GM12878 (cell line): ENCODE measurements around the gene SRRM3. TPM values are rescaled to one million over a fixed set of nuclear protein-coding genes. Genes with fewer than 3 reads are reported as not detected.

Experiments used
- ATAC-seq: fragments of 200-7000 bp; cut with Tn5 transposase; 3 replicates; pipeline ENCODE4 v1.9.1; 2020; ENCODE audit warnings: mild to moderate bottlenecking, moderate library complexity
- BruUV-seq: library from RNA; stranded (reverse); fragments of 400-500 nt; replicated peaks from 2 replicates; lab custom pipeline; 2021; lab: Mats Ljungman, UMichigan
- CTCF ChIA-PET: fragments of 300-600 bp; sonication (Branson Sonifier 250); formaldehyde crosslinking; extraction: SDS; loops from one replicate; lab custom pipeline; 2021; ENCODE audit warnings: inconsistent platforms; lab: Yijun Ruan, JAX
- POLR2A ChIA-PET: fragments of 350-600 bp; formaldehyde crosslinking; extraction: SDS; loops from one replicate; lab custom pipeline; 2021; ENCODE audit warnings: inconsistent platforms; lab: Charles Lee
- RAD21 ChIA-PET: fragments of 300-600 bp; sonication (Branson Sonifier 250); formaldehyde crosslinking; loops from one replicate; lab custom pipeline; 2023; ENCODE audit warnings: antibody characterized with exemption; ENCODE audit not compliant: unreplicated experiment; lab: Charles Lee
- SMC1A ChIA-PET: fragments of 300-600 bp; sonication (Branson Sonifier 250); formaldehyde crosslinking; loops from one replicate; lab custom pipeline; 2023; ENCODE audit not compliant: unreplicated experiment, uncharacterized antibody; lab: Charles Lee
- DNase-seq: peaks from one replicate; pipeline ENCODE4 v3.0.0-alpha.2; 2011; ENCODE audit warnings: low read depth, low spot score
- FAIRE-seq: peaks from 3 replicates; lab custom pipeline; 2011; peaks lifted over from hg19 to GRCh38; lab: Jason Lieb, UNC
- H2AFZ ChIP-seq: 2 replicates; pipeline ENCODE4 v1.6.0; 2011; ENCODE audit warnings: low read depth, low read length, control low read depth; ENCODE audit not compliant: control insufficient read depth
- H3K27ac ChIP-seq: 2 replicates; pipeline ENCODE4 v1.5.1; 2011; ENCODE audit warnings: control low read depth; ENCODE audit not compliant: control insufficient read depth, insufficient read depth
- H3K27me3 ChIP-seq, 2 experiments: replicated peaks in 1 of 2; 2 replicates each; pipeline versions ENCODE4 v1.6.0 to v1.6.1; 2011; ENCODE audit warnings: low read length in 1 of 2; ENCODE audit not compliant: control insufficient read depth in 2 of 2, insufficient read depth in 2 of 2
- H3K36me3 ChIP-seq, 2 experiments: 2 replicates each; pipeline ENCODE4 v1.5.1; 2011; ENCODE audit warnings: low read length in 1 of 2; ENCODE audit not compliant: control insufficient read depth in 2 of 2, insufficient read depth in 2 of 2
- H3K4me1 ChIP-seq: 2 replicates; pipeline ENCODE4 v1.6.1; 2011; ENCODE audit warnings: mild to moderate bottlenecking, low read length, moderate library complexity, mixed read lengths; ENCODE audit not compliant: control insufficient read depth, insufficient read depth
- H3K4me2 ChIP-seq: 2 replicates; pipeline ENCODE4 v1.6.0; 2011; ENCODE audit warnings: control low read depth; ENCODE audit not compliant: control insufficient read depth, insufficient read depth
- H3K4me3 ChIP-seq: fragments of 200-600 bp; sonication (generic); 2 replicates; pipeline ENCODE4 v1.5.1; 2016
- H3K79me2 ChIP-seq: 2 replicates; pipeline ENCODE4 v1.6.0; 2011; ENCODE audit warnings: low read length; ENCODE audit not compliant: control insufficient read depth, insufficient read depth
- H3K9ac ChIP-seq: 2 replicates; pipeline ENCODE4 v1.8.0; 2011; ENCODE audit warnings: low read length, control low read depth, mixed read lengths; ENCODE audit not compliant: control insufficient read depth, insufficient read depth
- H3K9me3 ChIP-seq: replicated peaks from 3 replicates; pipeline ENCODE4 v1.5.1; 2011; ENCODE audit warnings: mild to moderate bottlenecking, low read length; ENCODE audit not compliant: control insufficient read depth, insufficient read depth
- H4K20me1 ChIP-seq: 2 replicates; pipeline ENCODE4 v1.6.0; 2011; ENCODE audit not compliant: control insufficient read depth, insufficient read depth
- BMI1 ChIP-seq: fragments of 450-650 bp; IDR thresholded peaks from 2 replicates; pipeline ENCODE4 v1.6.1; 2016; ENCODE audit warnings: mild to moderate bottlenecking, moderate library complexity, borderline replicate concordance
- CBX3 ChIP-seq: fragments of 200-600 bp; sonication (generic); IDR thresholded peaks from 2 replicates; pipeline ENCODE4 v1.6.1; 2016; ENCODE audit warnings: low read depth, borderline replicate concordance
- CHD4 ChIP-seq: fragments of 200-600 bp; sonication (generic); IDR thresholded peaks from 2 replicates; pipeline ENCODE4 v1.6.1; 2016; ENCODE audit warnings: mild to moderate bottlenecking
- CREB1 ChIP-seq: IDR thresholded peaks from 2 replicates; pipeline ENCODE4 v1.6.1; 2012; ENCODE audit warnings: low read depth, mild to moderate bottlenecking, inconsistent platforms
- EP300 ChIP-seq, 2 experiments: fragments of 150-350 bp in 1 of 2; IDR thresholded peaks; 2 replicates each; pipeline ENCODE4 v1.6.1; 2011 to 2012; ENCODE audit warnings: low read depth in 2 of 2, low read length in 2 of 2, borderline replicate concordance in 1 of 2, improper control_type of control experiment in 1 of 2, inconsistent platforms in 1 of 2; ENCODE audit not compliant: control insufficient read depth in 1 of 2
- ETV6 ChIP-seq, 2 experiments: fragments of 450-650 bp in 1 of 2; IDR thresholded peaks in 1 of 2; conservative IDR thresholded peaks in 1 of 2; 2 replicates each; pipeline ENCODE4 v1.6.1; 2014; ENCODE audit warnings: antibody characterized with exemption in 1 of 2, borderline replicate concordance in 1 of 2, low read depth in 1 of 2, mild to moderate bottlenecking in 1 of 2, moderate library complexity in 1 of 2
- FOXK2 ChIP-seq: fragments of 450-650 bp; IDR thresholded peaks from 2 replicates; pipeline ENCODE4 v1.6.1; 2017; ENCODE audit warnings: mild to moderate bottlenecking, moderate library complexity
- GABPA ChIP-seq: IDR thresholded peaks from 2 replicates; pipeline ENCODE4 v1.6.1; 2014; ENCODE audit warnings: antibody characterized with exemption, low read depth, mild to moderate bottlenecking, inconsistent platforms
- GATAD2B ChIP-seq: fragments of 450-650 bp; conservative IDR thresholded peaks from 2 replicates; pipeline ENCODE4 v1.6.1; 2017; ENCODE audit warnings: low read depth, mild to moderate bottlenecking, moderate library complexity
- HCFC1 ChIP-seq: fragments of 150-350 bp; IDR thresholded peaks from 2 replicates; pipeline ENCODE4 v1.6.1; 2014; ENCODE audit warnings: low read length
- NFYB ChIP-seq: IDR thresholded peaks from 2 replicates; pipeline ENCODE4 v1.6.1; 2011; ENCODE audit warnings: low read depth, mild to moderate bottlenecking, low read length, improper control_type of control experiment, moderate library complexity; ENCODE audit not compliant: insufficient read depth
- NR2C1 ChIP-seq: fragments of 450-650 bp; IDR thresholded peaks from 2 replicates; pipeline ENCODE4 v1.6.1; 2017; ENCODE audit warnings: antibody characterized with exemption, mild to moderate bottlenecking, moderate library complexity
- SREBF2 ChIP-seq: IDR thresholded peaks from 2 replicates; pipeline ENCODE4 v1.6.1; 2012; ENCODE audit warnings: mild to moderate bottlenecking, low read length
- SUPT20H ChIP-seq: IDR thresholded peaks from 2 replicates; pipeline ENCODE4 v1.6.1; 2011; ENCODE audit warnings: low read depth, mild to moderate bottlenecking, low read length, moderate library complexity, borderline replicate concordance; ENCODE audit not compliant: control insufficient read depth
- ZBED1 ChIP-seq: IDR thresholded peaks from 2 replicates; pipeline ENCODE4 v1.6.1; 2016; ENCODE audit warnings: borderline replicate concordance
- ZZZ3 ChIP-seq: IDR thresholded peaks from 2 replicates; pipeline ENCODE4 v1.6.1; 2011; ENCODE audit warnings: low read depth; ENCODE audit not compliant: control insufficient read depth, insufficient read length
- WGBS: methylation state at CpG from one replicate; pipeline ENCODE4 v1.1.6; 2016; ENCODE audit warnings: low lambda C conversion rate; ENCODE audit not compliant: insufficient replicate concordance, insufficient coverage; ENCODE audit errors: missing lambda C conversion rate; 5-methylcytosine and 5-hydroxymethylcytosine counted together
- in situ Hi-C: fragments of 300-500 bp; cut with MboI; formaldehyde crosslinking; loops from 9 replicates; pipeline ENCODE4 v1.14.3; 2018; ENCODE audit warnings: mixed read lengths
- intact Hi-C: fragments of 100-400 bp; cut with micrococcal nuclease; formaldehyde crosslinking; loops from one replicate; pipeline ENCODE4 v1.14.2; 2022; ENCODE audit not compliant: unreplicated experiment
- polyA plus RNA-seq, 11 experiments: library from polyadenylated mRNA; depleted of rRNA in 4 of 11; unstranded in 6 of 11; stranded (reverse) in 5 of 11; fragments of >200 nt; fragmentation: Nextera tagmentation in 4 of 11; fragmentation: Illumina TruSeq in 1 of 11; extraction: Ambion mirVana in 4 of 11; extraction: Trizol in 1 of 11; gene quantifications; 1 replicate in 1 of 11; 2 replicates in 10 of 11; pipeline versions ENCODE4 v1.2.1 to v1.2.3, GENCODE V29; 2011 to 2016; ENCODE audit warnings: inconsistent platforms in 2 of 11, missing spikeins in 2 of 11, low read depth in 1 of 11
- total RNA-seq, 4 experiments: library from RNA; depleted of rRNA in 3 of 4; stranded (reverse); fragments of >200 nt in 3 of 4; fragmentation: Illumina TruSeq in 1 of 4; extraction: Trizol in 1 of 4; gene quantifications; 2 replicates each; pipeline versions ENCODE4 v1.2.1 to v1.2.3, GENCODE V29; 2013 to 2021
- TF ChIP-seq, protein P1 (sequence below), 3 experiments: IDR thresholded peaks in 2 of 3; conservative IDR thresholded peaks in 1 of 3; 2 replicates each; pipeline ENCODE4 v1.5.1; 2011; ENCODE audit warnings: low read depth in 3 of 3, low read length in 3 of 3, mild to moderate bottlenecking in 3 of 3, control low read depth in 2 of 3, moderate library complexity in 2 of 3, inconsistent platforms in 1 of 3, mixed read lengths in 1 of 3; ENCODE audit not compliant: control insufficient read depth in 2 of 3, insufficient read depth in 1 of 3; ENCODE audit errors: extremely low read depth in 1 of 3
- TF ChIP-seq, protein P2 (sequence below): IDR thresholded peaks from 2 replicates; pipeline ENCODE4 v1.6.1; 2011; ENCODE audit warnings: mild to moderate bottlenecking, low read depth, low read length, moderate library complexity; ENCODE audit not compliant: insufficient replicate concordance

SRRM3 gene
- total and polyA plus RNA-seq, 10 of the 15 experiments (the other 5 are each of a cell fraction or from before 2014, with no cell fraction given): 0.03 to 0.15 (median 0.05) TPM; not detected in 6

DNA sequence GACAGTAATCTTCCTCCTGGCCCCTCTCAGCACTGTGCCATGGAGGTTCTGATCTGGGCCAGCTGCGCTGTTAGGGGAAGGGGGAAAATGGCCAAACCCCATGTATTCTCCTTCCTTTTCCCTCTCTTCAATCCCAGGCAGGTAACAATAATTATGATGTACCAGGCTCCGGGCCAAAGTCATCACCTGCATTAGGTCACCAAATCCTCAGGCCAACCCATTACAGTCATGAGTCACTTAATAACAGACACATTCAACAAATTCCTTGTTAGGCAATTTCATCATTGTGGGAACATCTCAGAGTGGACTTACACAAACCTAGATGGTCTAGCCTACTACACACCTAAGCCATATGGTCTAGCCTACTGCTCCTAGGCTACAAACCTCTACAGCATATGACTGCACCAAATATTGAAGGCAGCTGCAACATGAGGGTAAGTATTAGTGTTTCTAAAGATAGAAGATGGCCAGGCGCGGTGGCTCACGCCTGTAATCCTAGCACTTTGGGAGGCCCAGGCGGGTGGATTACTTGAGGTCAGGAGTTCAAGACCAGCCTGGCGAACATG, 98.6 kb downstream of the SRRM3 start:
- H3K4me3 ChIP-seq: no peak overlapping the region
- TF ChIP-seq CHD4 (no peak), ZZZ3 (no peak), GABPA (no peak), FOXK2 (no peak), GATAD2B (no peak), ZBED1 (no peak), SUPT20H (no peak), BMI1 (no peak), NFYB (no peak), NR2C1 (no peak), ETV6 (conservative IDR thresholded peaks at IDR 0.05 in 1 of 2, IDR thresholded peaks at IDR 0.05 in 1 of 2; ENCODE audit: borderline replicate concordance in 1 of 2, low read depth in 1 of 2) (no peak), CREB1 (no peak), CBX3 (no peak), SREBF2 (no peak), EP300 (IDR thresholded peaks at IDR 0.05; ENCODE audit: borderline replicate concordance in 1 of 2, control insufficient read depth in 1 of 2, low read depth in 2 of 2, low read length in 2 of 2) (no peak), HCFC1 (no peak)
- TF ChIP-seq, protein P1, sequence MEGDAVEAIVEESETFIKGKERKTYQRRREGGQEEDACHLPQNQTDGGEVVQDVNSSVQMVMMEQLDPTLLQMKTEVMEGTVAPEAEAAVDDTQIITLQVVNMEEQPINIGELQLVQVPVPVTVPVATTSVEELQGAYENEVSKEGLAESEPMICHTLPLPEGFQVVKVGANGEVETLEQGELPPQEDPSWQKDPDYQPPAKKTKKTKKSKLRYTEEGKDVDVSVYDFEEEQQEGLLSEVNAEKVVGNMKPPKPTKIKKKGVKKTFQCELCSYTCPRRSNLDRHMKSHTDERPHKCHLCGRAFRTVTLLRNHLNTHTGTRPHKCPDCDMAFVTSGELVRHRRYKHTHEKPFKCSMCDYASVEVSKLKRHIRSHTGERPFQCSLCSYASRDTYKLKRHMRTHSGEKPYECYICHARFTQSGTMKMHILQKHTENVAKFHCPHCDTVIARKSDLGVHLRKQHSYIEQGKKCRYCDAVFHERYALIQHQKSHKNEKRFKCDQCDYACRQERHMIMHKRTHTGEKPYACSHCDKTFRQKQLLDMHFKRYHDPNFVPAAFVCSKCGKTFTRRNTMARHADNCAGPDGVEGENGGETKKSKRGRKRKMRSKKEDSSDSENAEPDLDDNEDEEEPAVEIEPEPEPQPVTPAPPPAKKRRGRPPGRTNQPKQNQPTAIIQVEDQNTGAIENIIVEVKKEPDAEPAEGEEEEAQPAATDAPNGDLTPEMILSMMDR (IDR thresholded peaks at IDR 0.05 in 2 of 3, conservative IDR thresholded peaks at IDR 0.05 in 1 of 3; ENCODE audit: control insufficient read depth in 2 of 3, extremely low read depth in 1 of 3, insufficient read depth in 1 of 3, low read depth in 3 of 3, low read length in 3 of 3): no peak
- TF ChIP-seq, protein P2, sequence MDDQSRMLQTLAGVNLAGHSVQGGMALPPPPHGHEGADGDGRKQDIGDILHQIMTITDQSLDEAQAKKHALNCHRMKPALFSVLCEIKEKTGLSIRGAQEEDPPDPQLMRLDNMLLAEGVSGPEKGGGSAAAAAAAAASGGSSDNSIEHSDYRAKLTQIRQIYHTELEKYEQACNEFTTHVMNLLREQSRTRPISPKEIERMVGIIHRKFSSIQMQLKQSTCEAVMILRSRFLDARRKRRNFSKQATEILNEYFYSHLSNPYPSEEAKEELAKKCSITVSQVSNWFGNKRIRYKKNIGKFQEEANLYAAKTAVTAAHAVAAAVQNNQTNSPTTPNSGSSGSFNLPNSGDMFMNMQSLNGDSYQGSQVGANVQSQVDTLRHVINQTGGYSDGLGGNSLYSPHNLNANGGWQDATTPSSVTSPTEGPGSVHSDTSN: no peak
- TF ChIP-seq, all 136 proteins: peak for 0
- ATAC-seq: no peak
- Histone ChIP-seq H3K79me2 (peaks cover 1% of the 10 kb centered on the region; the same call in 1 of the 2 replicates), H3K27me3 (no peaks in the 10 kb centered on the region), H3K4me1 (peaks cover 3% of the 10 kb centered on the region), H3K9ac (no peak overlapping the region), H3K4me2 (no peak overlapping the region), H3K27ac (no peak overlapping the region), H4K20me1 (no peaks in the 10 kb centered on the region), H2AFZ (no peak overlapping the region), H3K36me3 (no peaks in the 10 kb centered on the region; a peak in 1 of 4 replicates), H3K9me3 (no peaks in the 10 kb centered on the region)
- in situ Hi-C loops (no loop called here), intact Hi-C loops (no loop called here)
- RAD21 ChIA-PET: no interaction called here
- CTCF ChIA-PET: interaction anchor here (12.9 kb wide), 1 partner anchor 15 kb away, joined by 229 read pairs; no protein-coding TSS in a partner anchor
- DNase-seq: no peak
- 44% methylated on average over 7 of the region's 7 CpGs for WGBS
- POLR2A ChIA-PET: no interaction called here
- FAIRE-seq: no peak
- BruUV-seq: no TSS peak
- SMC1A ChIA-PET: interaction anchor here (2.0 kb wide), 1 partner anchor 9 kb away, joined by 8 read pairs; no protein-coding TSS in a partner anchor
